ENCODE results near the gene LCN1. TPM values are rescaled to one million over a fixed set of nuclear protein-coding genes. Genes with fewer than 3 reads are reported as not detected.

The LCN1 gene
- total and polyA plus RNA-seq, 2 experiments from 2014 or later, result 0.27 TPM; not detected in 1

GRCh38 chr9:135479469-135480052, 41.7 kb upstream of the LCN1 start, which contains the start of gene PPP1R26 (continued):
- TF ChIP-seq STAT1 (IDR thresholded peaks at IDR 0.05; ENCODE audit: unreplicated experiment), result no peak
- no peak for TF ChIP-seq ZNF114 (CRISPR knock-in tag; IDR thresholded peaks at IDR 0.05)
- TF ChIP-seq NANOG (IDR thresholded peaks at IDR 0.05; ENCODE audit: borderline replicate concordance), result no peak
- TF ChIP-seq ETS1 (IDR thresholded peaks at IDR 0.05), result no peak

GRCh38 chr9:135480071-135480939, 40.9 kb upstream of the LCN1 start:
- H2AFZ ChIP-seq, result peak overlapping the region; percentile 66; the same call in 1 of the 2 replicates
- ATAC-seq (peak; percentile 68), DNase-seq (ENCODE audit: low spot score) (peak; percentile 71)
- H3K27ac ChIP-seq (ENCODE audit: low read depth), result peak overlapping the region; percentile 63; the same call in 1 of the 2 replicates
- peaks cover 12% of the 10 kb centered on the region; the same call in 1 of the 2 replicates for H3F3A ChIP-seq (replicated peaks; ENCODE audit: low read depth)
- no peaks in the 10 kb centered on the region for H3K27me3 ChIP-seq (ENCODE audit: insufficient read depth)
- peaks cover 11% of the 10 kb centered on the region; the same call in 1 of the 2 replicates for H4K20me1 ChIP-seq (replicated peaks; ENCODE audit: insufficient read depth)
- Mint-ChIP-seq H3K36me3 (ENCODE audit: low read depth) (peaks cover 19% of the 10 kb centered on the region), H3K9me3 (no peaks in the 10 kb centered on the region), H3K27ac (no peak overlapping the region), H3K4me1 (peaks cover 11% of the 10 kb centered on the region), H3K4me3 (peak overlapping the region; percentile 77), H3K27me3 (ENCODE audit: insufficient read depth, low read depth, poor library complexity) (peaks cover 9% of the 10 kb centered on the region)
- TF ChIP-seq JUNB (IDR thresholded peaks at IDR 0.05; ENCODE audit: unreplicated experiment) (no peak), NANOG (IDR thresholded peaks at IDR 0.05; ENCODE audit: borderline replicate concordance) (no peak), ZNF114 (CRISPR knock-in tag; IDR thresholded peaks at IDR 0.05) (no peak), ZNF462 (CRISPR knock-in tag; IDR thresholded peaks at IDR 0.05) (no peak), CTCF (conservative IDR thresholded peaks at IDR 0.05; ENCODE audit: low read depth in 2 of 2) (no peak), POLR2AphosphoS5 (IDR thresholded peaks at IDR 0.05; ENCODE audit: low read depth) (peak; percentile 51)
- H3K79me2 ChIP-seq (replicated peaks; ENCODE audit: insufficient read depth), result peaks cover 31% of the 10 kb centered on the region
- H3K9me2 ChIP-seq (ENCODE audit: insufficient read depth), result no peaks in the 10 kb centered on the region
- peaks cover 10% of the 10 kb centered on the region for H3K4me1 ChIP-seq (ENCODE audit: insufficient read depth)
- peak overlapping the region; percentile 86 for H3K4me3 ChIP-seq
- H3K4me2 ChIP-seq, result peak overlapping the region; percentile 92
- H3K36me3 ChIP-seq (ENCODE audit: insufficient read depth), result peaks cover 7% of the 10 kb centered on the region; the same call in 1 of the 2 replicates

Measured in GM23338 (cell line).